GM21447 (cell line): ENCODE data around the gene DDN.

ENCODE experiments used
- ATAC-seq: cut with Tn5 transposase; IDR thresholded peaks from one replicate; pipeline ENCODE4 v1.9.1; 2021; ENCODE audit not compliant: unreplicated experiment

Gene DDN

GRCh38 chr12:48999371-49000131 is at the start of gene DDN:
Gene DDN (minus strand): TSS chr12:48999375. CDS start chr12:48999287, 88 bp downstream.
- ATAC-seq = no peak

- no peak for ATAC-seq
These were observed 49.8 kb upstream of the DDN start for GRCh38 chr12:49048953-49049352.

GRCh38 chr12:49046129-49046895 is 47.1 kb upstream of the DDN start:
- ATAC-seq = no peak

- ATAC-seq = no peak
These were observed 45.5 kb upstream of the DDN start for GRCh38 chr12:49044660-49045059.

GRCh38 chr12:49043856-49044258 is 44.7 kb upstream of the DDN start:
- ATAC-seq = no peak

- ATAC-seq = no peak
These were observed 44.1 kb upstream of the DDN start for GRCh38 chr12:49043241-49043640.

- ATAC-seq = no peak
These were observed 42.8 kb upstream of the DDN start for GRCh38 chr12:49041881-49042484.

GRCh38 chr12:49041036-49041880 is 42.1 kb upstream of the DDN start:
- no peak for ATAC-seq

GRCh38 chr12:49040364-49040855 is 41.2 kb upstream of the DDN start:
- no peak for ATAC-seq

GRCh38 chr12:49039421-49040363 is 40.5 kb upstream of the DDN start:
- no peak for ATAC-seq

- no peak for ATAC-seq
These were observed 39.2 kb upstream of the DDN start for GRCh38 chr12:49038291-49038955.

- ATAC-seq = no peak
These were observed 38.7 kb upstream of the DDN start for GRCh38 chr12:49037947-49038237.

- ATAC-seq = no peak
These were observed 38.2 kb upstream of the DDN start for GRCh38 chr12:49037111-49037946.

- no peak for ATAC-seq
These were observed 36.9 kb upstream of the DDN start for GRCh38 chr12:49036029-49036428.

GRCh38 chr12:49034286-49034622 is 35.1 kb upstream of the DDN start:
- ATAC-seq = no peak

- ATAC-seq = no peak
These were observed 34.6 kb upstream of the DDN start for GRCh38 chr12:49033611-49034285.

- no peak for ATAC-seq
These were observed 33.7 kb upstream of the DDN start for GRCh38 chr12:49032679-49033447.
